ENCODE measurements around the gene LRBA. TPM values are rescaled to one million over a fixed set of nuclear protein-coding genes. Genes with fewer than 3 reads are reported as not detected.

The LRBA gene
- total and polyA plus RNA-seq, 2 of the 4 experiments (the other 2 are of a cell fraction), result 10.2 to 51.6 TPM

DNA sequence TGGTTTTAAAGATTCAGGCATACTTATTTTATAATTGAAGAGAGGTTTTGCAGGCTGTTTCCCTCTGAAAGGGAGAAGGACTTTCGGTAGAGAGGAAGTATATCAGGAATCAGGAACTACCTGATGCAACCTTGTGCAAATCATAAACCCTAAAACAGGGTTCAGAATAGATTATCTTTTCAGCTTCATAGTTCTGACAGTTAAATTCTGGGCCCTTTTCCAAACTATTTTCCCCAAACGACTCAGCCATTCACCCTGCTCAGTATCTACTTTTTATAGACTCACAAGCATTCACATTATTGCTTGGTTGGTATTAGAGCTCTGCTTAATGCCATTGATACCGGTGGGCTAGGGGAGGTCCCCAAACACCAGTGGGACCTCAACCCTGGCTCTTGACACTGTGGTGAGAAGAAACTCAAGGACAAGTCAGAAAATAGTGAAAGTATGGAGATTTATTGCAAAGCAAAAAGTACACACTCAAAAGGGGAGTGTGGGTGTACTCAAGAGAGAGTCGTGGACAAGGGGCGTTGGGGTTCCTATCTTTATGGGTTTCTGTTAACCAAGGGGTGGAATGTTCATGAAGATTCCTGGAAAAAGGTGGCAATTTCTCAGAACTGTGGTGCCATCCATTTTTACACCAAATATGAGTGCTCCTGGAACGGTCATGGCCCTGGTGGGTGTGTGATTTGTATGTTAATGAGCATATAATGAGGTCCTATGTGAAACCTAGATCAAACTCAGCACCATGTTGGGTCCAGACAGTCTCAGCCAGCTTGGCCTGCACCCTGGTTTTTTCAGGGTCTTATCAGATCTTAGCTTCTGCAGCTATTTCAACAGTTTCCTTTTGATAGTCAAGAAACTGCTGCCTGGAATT lies 698.5 kb downstream of the LRBA start:
- BruUV-seq (replicated peaks), result no TSS peak
- Histone ChIP-seq H2AFZ (replicated peaks; ENCODE audit: low read length, poor library complexity) (no peak overlapping the region), H3K4me1 (ENCODE audit: control insufficient read depth, insufficient read depth, low read length) (peaks cover 2% of the 10 kb centered on the region), H3K27ac (ENCODE audit: insufficient read depth, low read length) (no peak overlapping the region), H2AK9ac (replicated peaks; ENCODE audit: low read depth, low read length, poor library complexity) (peak overlapping the region; percentile 33), H3K36me3 (ENCODE audit: control insufficient read depth, insufficient read depth, low read length) (no peaks in the 10 kb centered on the region), H3K27me3 (ENCODE audit: control insufficient read depth, insufficient read depth, low read length) (no peaks in the 10 kb centered on the region), H2BK15ac (ENCODE audit: low read depth, low read length) (no peak overlapping the region), H3K9me1 (ENCODE audit: insufficient read depth, low read length) (no peaks in the 10 kb centered on the region), H2AK5ac (ENCODE audit: low read depth, low read length) (no peak overlapping the region), H4K5ac (ENCODE audit: low read depth, low read length) (no peak overlapping the region), H2BK120ac (ENCODE audit: low read depth, low read length) (peak overlapping the region; percentile 36; the same call in 1 of the 2 replicates), H3K9ac (ENCODE audit: low read depth, low read length) (no peak overlapping the region), H4K8ac (ENCODE audit: low read depth in 2 of 2, low read length in 2 of 2) (peak overlapping the region in 1 of 2 experiments; percentile 52; a peak in 2 of 4 replicates), H2BK5ac (ENCODE audit: low read depth, low read length, poor library complexity, severe bottlenecking) (no peak overlapping the region), H3K23ac (ENCODE audit: low read depth, low read length) (no peak overlapping the region), H3K56ac (ENCODE audit: extremely low read depth, insufficient read depth, low read length) (no peak overlapping the region), H3K79me1 (ENCODE audit: low read depth in 1 of 2, low read length in 2 of 2) (no peaks in the 10 kb centered on the region), H2BK20ac (ENCODE audit: low read depth, low read length) (peak overlapping the region; percentile 62), H4K20me1 (ENCODE audit: insufficient read depth, low read length) (no peaks in the 10 kb centered on the region), H3K4ac (ENCODE audit: low read depth, low read length) (peak overlapping the region; percentile 57; the same call in 1 of the 2 replicates), H3K9me3 (ENCODE audit: control insufficient read depth, insufficient read depth, low read length) (no peaks in the 10 kb centered on the region), H4K91ac (ENCODE audit: insufficient read depth, low read depth, low read length) (no peak overlapping the region), H3K4me2 (ENCODE audit: low read depth, low read length) (no peak overlapping the region), H3K4me3 (ENCODE audit: insufficient read depth, low read depth, low read length) (no peak overlapping the region), H3K18ac (ENCODE audit: low read depth, low read length) (no peak overlapping the region), H3K14ac (replicated peaks; ENCODE audit: low read depth, low read length) (peak overlapping the region; percentile 55; the same call in 1 of the 2 replicates)
- DNase-seq (peak; percentile 31), ATAC-seq (ENCODE audit: low read depth) (peak; percentile 35; the same call in 1 of the 2 replicates)
- TF ChIP-seq CEBPB (IDR thresholded peaks at IDR 0.05; ENCODE audit: low read depth, low read length) (peak; percentile 47; the same call in 1 of the 2 replicates), NFE2L2 (IDR thresholded peaks at IDR 0.05; ENCODE audit: low read depth, low read length) (no peak)
- intact Hi-C loops (cut with micrococcal nuclease), result no loop called here
- ChIA-PET CTCF (no interaction called here), POLR2A (ENCODE audit: unreplicated experiment) (no interaction called here)
- in situ Hi-C loops (cut with MboI; ENCODE audit: low sequenced_read_pairs), result no loop called here
- no CpG with 5 or more reads among the region's 6 CpGs for WGBS, 2 experiments (ENCODE audit: extremely low coverage in 2 of 2, insufficient read length in 1 of 2)
- dilution Hi-C loops (cut with HindIII; ENCODE audit: low sequenced_read_pairs, unreplicated experiment), result no loop called here
